Measurements from ENCODE around the gene RPL10.

Gene RPL10

DNA sequence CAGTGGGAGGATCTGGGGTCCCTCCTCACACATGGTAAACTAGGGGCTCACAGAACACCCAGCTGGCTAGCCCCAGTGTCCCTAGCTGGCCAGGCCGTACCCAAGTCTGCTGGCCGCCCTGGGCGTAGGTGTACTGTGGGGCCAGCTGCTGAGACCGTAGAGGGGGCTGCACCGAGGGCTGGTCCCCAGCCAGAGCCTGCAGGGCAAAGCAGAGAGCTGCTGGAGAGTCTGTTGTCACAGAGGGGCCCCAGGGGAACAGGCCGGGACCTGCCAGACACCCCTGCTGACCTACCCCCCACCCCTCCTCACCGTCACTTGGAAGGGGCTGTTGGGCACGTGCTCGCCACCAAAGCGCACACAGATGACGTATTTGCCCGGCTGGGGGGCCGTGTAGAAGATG lies 43.7 kb upstream of the RPL10 start:
- Histone ChIP-seq H3K9ac (ENCODE audit: low read length) (no peak overlapping the region), H3K4me1 (ENCODE audit: insufficient read depth, low read length) (peaks cover 6% of the 10 kb centered on the region), H3K27me3 (ENCODE audit: control insufficient read depth in 1 of 2, insufficient read depth in 2 of 2, low read length in 2 of 2) (no peaks in the 10 kb centered on the region), H3K36me3 (ENCODE audit: insufficient read depth, low read length) (peaks cover 99% of the 10 kb centered on the region), H3K27ac (ENCODE audit: low read depth, low read length) (peak overlapping the region; percentile 48), H3K9me3 (ENCODE audit: low read length) (no peaks in the 10 kb centered on the region), H3K4me3 (ENCODE audit: low read depth in 1 of 2, low read length in 2 of 2) (no peak overlapping the region)

DNA sequence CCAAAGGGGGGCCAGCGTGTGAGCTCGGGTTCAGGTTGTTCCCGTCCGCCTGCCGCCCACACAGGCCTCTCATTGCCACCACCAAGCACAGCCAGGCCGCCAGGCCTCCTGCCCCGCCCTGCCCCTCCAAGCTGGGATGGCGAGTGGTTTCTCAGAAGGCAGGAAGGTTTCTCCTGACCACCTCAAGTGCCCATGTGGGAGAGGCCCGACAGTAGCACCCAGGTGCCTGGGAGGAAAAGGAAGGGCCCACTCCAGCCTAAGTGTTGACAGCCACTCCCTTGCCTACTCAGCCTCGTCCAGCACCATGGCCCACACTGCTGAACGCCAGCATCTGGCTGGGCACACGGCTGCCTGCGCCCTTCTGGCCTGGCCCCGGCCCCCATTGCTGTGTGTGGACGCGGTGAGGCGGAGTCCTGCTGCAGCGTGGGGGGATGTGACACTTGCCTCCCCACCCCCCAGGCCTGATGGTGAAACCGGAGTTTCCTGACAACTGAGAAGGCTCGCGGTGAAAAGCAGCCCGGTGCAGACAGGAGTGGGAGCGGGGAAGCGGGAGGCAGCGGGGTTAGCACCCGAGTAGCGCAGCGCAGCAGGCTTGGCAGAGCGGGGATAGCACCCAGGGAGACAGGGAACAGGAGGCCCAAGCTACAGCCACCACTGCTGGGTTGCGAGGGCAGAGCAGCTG lies 42.9 kb upstream of the RPL10 start:
- Histone ChIP-seq H3K27ac (ENCODE audit: low read depth, low read length) (peak overlapping the region; percentile 48), H3K4me1 (ENCODE audit: insufficient read depth, low read length) (peaks cover 6% of the 10 kb centered on the region), H3K27me3 (ENCODE audit: control insufficient read depth in 1 of 2, insufficient read depth in 2 of 2, low read length in 2 of 2) (no peaks in the 10 kb centered on the region), H3K4me3 (ENCODE audit: low read depth in 1 of 2, low read length in 2 of 2) (no peak overlapping the region), H3K36me3 (ENCODE audit: insufficient read depth, low read length) (peaks cover 100% of the 10 kb centered on the region), H3K9me3 (ENCODE audit: low read length) (no peaks in the 10 kb centered on the region), H3K9ac (ENCODE audit: low read length) (no peak overlapping the region)

DNA sequence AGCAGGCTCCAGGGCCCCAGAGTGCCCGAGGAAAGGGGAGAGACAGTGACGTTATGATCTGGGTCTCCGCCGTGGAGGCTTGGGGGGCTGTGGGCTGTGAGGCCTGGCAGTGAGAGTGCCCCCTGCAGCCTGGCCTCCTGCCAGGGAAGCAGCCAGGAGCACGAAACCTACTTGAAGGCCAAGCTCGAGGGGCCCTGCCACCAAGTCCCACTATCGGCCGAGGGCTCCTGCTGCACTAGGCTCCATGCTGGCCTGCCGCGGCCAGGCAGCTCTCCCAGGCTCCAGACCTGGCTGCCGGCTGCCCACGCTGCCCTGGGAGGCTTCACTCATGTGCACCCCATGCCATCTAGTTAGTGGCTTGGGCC lies 42.4 kb upstream of the RPL10 start:
- H3K27ac ChIP-seq (ENCODE audit: low read depth, low read length): peak overlapping the region; percentile 16
- H3K9ac ChIP-seq (ENCODE audit: low read length): no peak overlapping the region
- no peak overlapping the region for H3K4me3 ChIP-seq (ENCODE audit: low read depth in 1 of 2, low read length in 2 of 2)
- peaks cover 99% of the 10 kb centered on the region for H3K36me3 ChIP-seq (ENCODE audit: insufficient read depth, low read length)
- no peaks in the 10 kb centered on the region for H3K27me3 ChIP-seq (ENCODE audit: control insufficient read depth in 1 of 2, insufficient read depth in 2 of 2, low read length in 2 of 2)
- H3K9me3 ChIP-seq (ENCODE audit: low read length): no peaks in the 10 kb centered on the region
- H3K4me1 ChIP-seq (ENCODE audit: insufficient read depth, low read length): peaks cover 6% of the 10 kb centered on the region

DNA sequence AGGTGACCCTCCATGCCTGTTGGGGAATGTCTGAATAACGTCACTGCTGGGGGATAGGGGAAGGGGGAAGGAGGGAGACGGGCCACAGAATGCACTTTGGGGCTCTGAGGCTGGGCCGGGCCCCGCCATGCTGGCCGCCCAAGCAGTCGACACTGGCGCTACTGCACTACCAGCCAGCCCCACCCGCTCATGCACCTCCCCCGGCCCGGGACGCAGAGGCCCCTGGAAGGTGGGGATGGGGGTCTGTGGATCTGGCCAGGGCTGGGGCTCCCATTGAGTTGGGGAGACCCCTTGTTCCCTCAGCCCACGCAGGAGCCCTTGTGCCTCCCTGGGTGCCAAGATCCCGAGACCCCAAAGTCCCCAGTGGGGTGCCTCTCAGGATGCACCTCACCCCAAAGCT lies 41.6 kb upstream of the RPL10 start:
- peaks cover 6% of the 10 kb centered on the region for H3K4me1 ChIP-seq (ENCODE audit: insufficient read depth, low read length)
- peaks cover 96% of the 10 kb centered on the region for H3K36me3 ChIP-seq (ENCODE audit: insufficient read depth, low read length)
- no peaks in the 10 kb centered on the region for H3K9me3 ChIP-seq (ENCODE audit: low read length)
- H3K27ac ChIP-seq (ENCODE audit: low read depth, low read length): no peak overlapping the region
- H3K4me3 ChIP-seq (ENCODE audit: low read depth in 1 of 2, low read length in 2 of 2): no peak overlapping the region
- no peaks in the 10 kb centered on the region for H3K27me3 ChIP-seq (ENCODE audit: control insufficient read depth in 1 of 2, insufficient read depth in 2 of 2, low read length in 2 of 2)
- no peak overlapping the region for H3K9ac ChIP-seq (ENCODE audit: low read length)

DNA sequence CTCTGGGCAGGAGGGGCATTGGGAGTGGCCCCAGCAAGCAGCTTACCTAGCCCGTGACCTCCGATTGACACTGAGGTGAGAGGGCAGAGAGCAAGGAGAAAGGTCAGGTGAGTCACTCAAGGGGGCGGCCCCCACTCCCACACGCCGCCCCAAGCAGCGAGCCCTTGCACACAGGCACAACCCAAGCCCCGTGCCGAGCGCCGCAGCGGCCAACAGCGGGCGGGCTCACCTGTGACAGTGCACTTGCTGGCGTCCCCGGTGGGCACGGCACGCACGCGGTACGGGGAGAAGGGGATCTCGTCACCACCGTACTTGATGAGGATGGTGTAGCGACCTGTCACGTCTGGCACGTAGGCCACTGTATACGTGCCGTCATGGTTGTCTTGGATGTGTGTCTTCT lies 41.0 kb upstream of the RPL10 start:
- Histone ChIP-seq H3K4me1 (ENCODE audit: insufficient read depth, low read length) (peaks cover 6% of the 10 kb centered on the region), H3K9ac (ENCODE audit: low read length) (no peak overlapping the region), H3K27me3 (ENCODE audit: control insufficient read depth in 1 of 2, insufficient read depth in 2 of 2, low read length in 2 of 2) (no peaks in the 10 kb centered on the region), H3K9me3 (ENCODE audit: low read length) (no peaks in the 10 kb centered on the region), H3K27ac (ENCODE audit: low read depth, low read length) (peak overlapping the region; percentile 43), H3K36me3 (ENCODE audit: insufficient read depth, low read length) (peaks cover 96% of the 10 kb centered on the region), H3K4me3 (ENCODE audit: low read depth in 1 of 2, low read length in 2 of 2) (no peak overlapping the region)

DNA sequence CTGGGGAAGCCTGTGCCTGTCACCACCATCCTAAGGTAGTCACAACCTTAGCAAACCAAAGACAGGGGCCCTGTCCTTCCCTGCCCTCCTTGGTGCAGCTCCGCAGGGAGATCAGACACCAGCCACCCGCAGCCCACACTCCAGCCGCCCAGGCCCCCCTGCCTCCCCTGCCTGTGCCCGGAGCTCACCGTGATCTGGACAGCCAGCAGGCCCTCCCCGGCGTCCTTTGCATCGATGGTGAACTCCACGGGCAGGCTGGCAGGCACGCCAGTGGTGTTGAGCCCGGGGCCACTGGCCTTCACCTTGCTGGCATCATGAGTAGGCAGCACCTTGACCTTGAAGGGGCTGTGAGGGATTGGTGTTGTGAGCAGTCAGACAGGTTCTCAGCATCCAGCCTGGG lies 40.2 kb upstream of the RPL10 start:
- Histone ChIP-seq H3K4me3 (ENCODE audit: low read depth in 1 of 2, low read length in 2 of 2) (no peak overlapping the region), H3K27ac (ENCODE audit: low read depth, low read length) (peak overlapping the region; percentile 30), H3K9me3 (ENCODE audit: low read length) (no peaks in the 10 kb centered on the region), H3K4me1 (ENCODE audit: insufficient read depth, low read length) (peaks cover 6% of the 10 kb centered on the region), H3K27me3 (ENCODE audit: control insufficient read depth in 1 of 2, insufficient read depth in 2 of 2, low read length in 2 of 2) (no peaks in the 10 kb centered on the region), H3K36me3 (ENCODE audit: insufficient read depth, low read length) (peaks cover 96% of the 10 kb centered on the region), H3K9ac (ENCODE audit: low read length) (no peak overlapping the region)

DNA sequence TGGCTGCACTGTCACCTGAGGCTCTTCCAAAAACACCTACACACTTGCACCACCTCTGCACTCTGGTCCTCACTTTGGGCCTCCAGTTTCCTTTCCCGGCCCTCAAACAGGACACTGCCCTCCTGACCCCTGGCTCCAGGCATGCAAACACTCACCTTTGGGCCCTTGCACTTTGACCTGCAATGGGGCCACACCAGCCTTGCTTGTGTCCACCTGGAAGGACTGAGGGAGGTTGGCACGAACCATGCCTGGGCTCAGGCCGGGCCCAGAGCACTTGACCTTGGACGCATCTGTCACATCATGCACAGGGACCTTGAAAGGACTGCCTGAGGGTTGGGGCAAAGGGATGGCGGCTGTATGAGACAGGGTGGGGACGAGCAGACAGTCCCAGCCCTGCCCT lies 39.3 kb upstream of the RPL10 start:
- Histone ChIP-seq H3K4me1 (ENCODE audit: insufficient read depth, low read length) (peaks cover 6% of the 10 kb centered on the region), H3K36me3 (ENCODE audit: insufficient read depth, low read length) (peaks cover 92% of the 10 kb centered on the region), H3K9me3 (ENCODE audit: low read length) (no peaks in the 10 kb centered on the region), H3K9ac (ENCODE audit: low read length) (no peak overlapping the region), H3K4me3 (ENCODE audit: low read depth in 1 of 2, low read length in 2 of 2) (peak overlapping the region in 1 of 2 donors; percentile 38), H3K27ac (ENCODE audit: low read depth, low read length) (peak overlapping the region; percentile 30), H3K27me3 (ENCODE audit: control insufficient read depth in 1 of 2, insufficient read depth in 2 of 2, low read length in 2 of 2) (no peaks in the 10 kb centered on the region)

DNA sequence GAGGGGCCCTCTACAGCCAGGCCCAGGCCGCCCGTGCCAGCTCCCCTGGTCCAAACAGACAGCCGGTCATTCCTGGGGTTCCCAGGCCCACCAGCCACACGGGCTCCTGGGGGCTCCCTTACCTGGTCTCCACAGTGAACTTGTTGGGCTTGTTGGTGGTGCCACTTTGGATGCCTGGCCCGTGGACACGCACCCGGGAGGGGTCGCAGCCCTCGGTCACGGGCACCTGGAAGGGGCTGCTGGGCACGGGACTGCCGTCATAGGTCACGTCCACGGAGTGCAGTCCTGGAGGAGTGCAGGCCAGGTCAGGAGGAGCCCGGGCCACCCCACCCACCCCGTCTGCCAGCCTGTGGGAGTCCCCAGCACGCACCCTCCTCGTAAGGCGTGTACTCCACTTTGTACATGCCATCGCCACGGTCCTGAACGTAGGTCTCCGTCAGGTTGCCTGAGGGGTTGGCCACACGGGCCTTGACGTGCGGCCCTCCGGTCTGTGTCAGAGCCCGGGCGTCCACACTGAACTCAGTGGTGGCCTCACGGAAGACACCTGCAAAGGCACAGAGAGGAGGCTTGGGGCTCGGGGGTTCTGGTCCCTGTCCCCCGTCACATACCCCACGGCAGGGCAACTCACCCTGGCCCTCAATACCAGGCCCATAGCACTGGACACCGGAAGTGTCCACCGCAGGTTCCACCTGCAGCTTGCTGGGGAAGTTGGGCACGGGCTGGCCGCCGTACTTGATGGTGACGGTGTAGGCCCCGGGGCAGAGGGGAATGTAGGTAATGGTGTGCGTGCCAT lies 38.6 kb upstream of the RPL10 start:
- H3K9ac ChIP-seq (ENCODE audit: low read length): no peak overlapping the region
- H3K27ac ChIP-seq (ENCODE audit: low read depth, low read length): peak overlapping the region; percentile 19
- H3K27me3 ChIP-seq (ENCODE audit: control insufficient read depth in 1 of 2, insufficient read depth in 2 of 2, low read length in 2 of 2): no peaks in the 10 kb centered on the region
- no peaks in the 10 kb centered on the region for H3K9me3 ChIP-seq (ENCODE audit: low read length)
- H3K4me1 ChIP-seq (ENCODE audit: insufficient read depth, low read length): peaks cover 6% of the 10 kb centered on the region
- no peak overlapping the region for H3K4me3 ChIP-seq (ENCODE audit: low read depth in 1 of 2, low read length in 2 of 2)
- peaks cover 89% of the 10 kb centered on the region for H3K36me3 ChIP-seq (ENCODE audit: insufficient read depth, low read length)

DNA sequence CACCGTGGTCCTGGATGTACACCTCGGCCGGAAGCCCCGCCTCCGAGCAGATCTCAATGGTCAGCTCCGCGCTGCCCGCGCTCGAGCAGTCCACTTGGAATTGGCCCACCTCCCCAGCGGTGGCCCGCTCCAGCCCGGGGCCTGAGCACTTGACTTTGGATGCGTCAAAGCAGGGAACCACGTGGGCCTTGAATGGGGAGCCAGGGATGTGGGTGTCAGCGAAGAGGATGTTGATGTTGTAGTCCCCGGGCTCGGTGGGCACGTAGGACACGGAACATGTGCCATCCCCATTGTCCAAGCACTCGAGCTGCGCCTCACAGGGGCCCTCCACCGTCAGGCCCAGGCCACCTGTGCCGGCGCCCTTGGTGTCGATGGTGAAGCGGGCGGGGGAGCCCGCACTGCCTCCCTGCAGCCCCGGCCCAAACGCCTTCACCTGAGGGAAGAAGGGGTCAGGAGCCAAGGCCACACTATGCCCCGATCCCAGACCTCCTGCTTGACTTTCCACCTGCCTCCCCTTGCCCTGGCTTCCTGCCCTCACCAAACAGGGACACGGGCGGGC lies 37.9 kb upstream of the RPL10 start:
- Histone ChIP-seq H3K9ac (ENCODE audit: low read length) (no peak overlapping the region), H3K27ac (ENCODE audit: low read depth, low read length) (peak overlapping the region; percentile 22), H3K9me3 (ENCODE audit: low read length) (no peaks in the 10 kb centered on the region), H3K4me1 (ENCODE audit: insufficient read depth, low read length) (peaks cover 6% of the 10 kb centered on the region), H3K36me3 (ENCODE audit: insufficient read depth, low read length) (peaks cover 89% of the 10 kb centered on the region), H3K4me3 (ENCODE audit: low read depth in 1 of 2, low read length in 2 of 2) (no peak overlapping the region), H3K27me3 (ENCODE audit: control insufficient read depth in 1 of 2, insufficient read depth in 2 of 2, low read length in 2 of 2) (no peaks in the 10 kb centered on the region)

DNA sequence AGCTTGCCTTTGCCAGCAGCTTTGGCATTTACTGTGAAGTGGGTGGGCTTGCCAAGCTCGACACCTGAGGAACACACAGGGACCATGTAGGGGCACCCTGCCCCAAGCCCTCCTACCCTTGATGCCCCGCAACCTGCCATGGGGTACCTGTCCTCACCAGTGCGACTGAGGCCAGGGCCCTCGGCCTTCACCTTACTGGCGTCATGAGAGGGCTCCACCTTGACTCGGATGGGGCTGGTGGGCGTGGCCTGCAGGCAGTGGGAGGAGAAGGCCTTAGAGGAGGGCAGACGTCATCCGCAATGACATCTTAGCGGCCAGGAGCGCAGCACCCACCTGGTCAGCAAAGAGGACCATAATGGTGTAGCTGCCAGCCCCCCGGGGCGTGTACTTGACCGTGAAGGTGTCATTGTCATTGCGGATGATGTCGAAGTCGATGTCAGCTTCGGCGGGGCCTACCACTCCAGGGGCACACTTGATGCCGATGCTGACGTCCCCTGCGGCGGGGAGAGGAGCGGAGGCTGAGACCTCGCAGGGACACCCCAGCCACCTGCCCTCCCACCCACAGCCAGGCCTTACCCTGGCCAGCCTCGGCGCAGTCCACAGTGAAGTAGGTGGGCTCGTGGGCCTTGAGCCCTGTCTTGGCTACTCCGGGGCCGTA lies 36.0 kb upstream of the RPL10 start:
- H3K9me3 ChIP-seq (ENCODE audit: low read length): no peaks in the 10 kb centered on the region
- H3K9ac ChIP-seq (ENCODE audit: low read length): no peak overlapping the region
- no peaks in the 10 kb centered on the region for H3K27me3 ChIP-seq (ENCODE audit: control insufficient read depth in 1 of 2, insufficient read depth in 2 of 2, low read length in 2 of 2)
- H3K4me3 ChIP-seq (ENCODE audit: low read depth in 1 of 2, low read length in 2 of 2): no peak overlapping the region
- peak overlapping the region; percentile 12 for H3K27ac ChIP-seq (ENCODE audit: low read depth, low read length)
- H3K36me3 ChIP-seq (ENCODE audit: insufficient read depth, low read length): peaks cover 89% of the 10 kb centered on the region
- H3K4me1 ChIP-seq (ENCODE audit: insufficient read depth, low read length): peaks cover 24% of the 10 kb centered on the region

DNA sequence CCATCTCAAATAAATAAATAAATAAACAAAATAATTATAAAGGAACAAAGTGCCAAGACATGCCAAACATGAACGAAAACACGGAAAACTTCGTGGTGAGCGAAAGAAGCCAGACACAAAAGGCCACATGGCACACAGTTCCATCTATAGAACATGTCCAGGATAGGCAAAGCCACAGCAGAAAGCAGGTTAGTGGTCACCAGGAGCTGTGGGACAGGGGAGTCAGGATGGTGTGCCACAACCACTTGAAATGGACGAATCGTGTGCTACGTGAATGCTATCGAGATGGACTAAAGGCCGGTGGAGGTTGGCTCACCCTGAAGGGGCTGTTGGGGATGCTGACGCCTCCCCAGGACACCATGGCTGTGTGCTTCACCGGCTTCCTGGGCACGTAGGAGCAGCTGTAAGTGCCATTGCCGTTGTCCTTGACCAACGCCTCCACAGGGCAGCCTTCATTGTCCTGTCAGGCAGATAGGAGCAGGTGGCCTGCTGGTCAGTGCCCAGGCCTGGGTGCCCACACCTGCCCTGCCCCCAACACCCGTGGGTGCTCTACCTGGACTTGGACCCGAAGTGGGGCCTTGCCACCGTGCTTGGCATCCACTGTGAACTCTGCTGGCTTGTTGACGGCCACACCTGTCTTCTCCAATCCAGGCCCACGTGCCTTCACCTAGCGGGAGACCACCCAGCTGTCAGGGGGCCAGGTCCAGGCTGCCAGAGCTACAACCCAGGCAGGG lies 34.3 kb upstream of the RPL10 start:
- no peaks in the 10 kb centered on the region for H3K27me3 ChIP-seq (ENCODE audit: control insufficient read depth in 1 of 2, insufficient read depth in 2 of 2, low read length in 2 of 2)
- peaks cover 84% of the 10 kb centered on the region for H3K36me3 ChIP-seq (ENCODE audit: insufficient read depth, low read length)
- H3K4me1 ChIP-seq (ENCODE audit: insufficient read depth, low read length): peaks cover 31% of the 10 kb centered on the region
- H3K9me3 ChIP-seq (ENCODE audit: low read length): no peaks in the 10 kb centered on the region
- peak overlapping the region; percentile 64 for H3K27ac ChIP-seq (ENCODE audit: low read depth, low read length)
- H3K4me3 ChIP-seq (ENCODE audit: low read depth in 1 of 2, low read length in 2 of 2): no peak overlapping the region
- no peak overlapping the region for H3K9ac ChIP-seq (ENCODE audit: low read length)
